Measurements from ENCODE around the gene TUBB. TPM values are rescaled to one million over a fixed set of nuclear protein-coding genes. Genes with fewer than 3 reads are reported as not detected.

The TUBB gene
- total RNA-seq, 1 donor from 2014 or later, result 1,084 TPM

DNA sequence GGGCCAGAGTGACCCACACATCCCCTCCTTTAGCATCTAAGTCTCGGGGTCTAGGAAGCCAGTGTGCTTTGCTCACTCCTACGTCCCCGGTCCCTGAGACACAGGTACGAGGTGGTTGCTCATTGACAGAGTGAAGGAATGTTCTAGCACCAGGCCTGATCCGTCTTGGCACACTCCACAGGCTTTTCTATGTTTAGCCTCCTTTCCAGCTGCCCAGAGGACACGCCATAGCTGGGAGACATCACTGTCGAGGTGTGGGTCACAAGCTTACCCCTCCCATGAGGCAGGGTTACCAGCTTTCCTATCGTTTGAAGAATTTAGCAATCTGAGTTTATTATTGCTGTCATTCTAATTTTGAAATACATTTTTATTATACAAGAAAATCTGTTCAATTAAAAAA, 54.5 kb downstream of the TUBB start:
- H3K9me3 Mint-ChIP-seq, result peaks cover 5% of the 10 kb centered on the region
- H3K4me3 Mint-ChIP-seq, result no peak overlapping the region
- H3K27ac Mint-ChIP-seq, result peak overlapping the region; percentile 34
- no peaks in the 10 kb centered on the region for H3K27me3 Mint-ChIP-seq
- H3K36me3 Mint-ChIP-seq (ENCODE audit: low read depth), result peaks cover 5% of the 10 kb centered on the region
- intact Hi-C loops (cut with micrococcal nuclease), result no loop called here
- peaks cover 71% of the 10 kb centered on the region for H3K4me1 Mint-ChIP-seq
- no peak for DNase-seq

Other genes with a start within 250 kb of the TUBB start
- gene HLA-E, start 230.8 kb upstream of the TUBB start, total RNA-seq, result 484 and 488 TPM in 2 replicates
- gene GNL1, start 163.9 kb upstream of the TUBB start, total RNA-seq, result 80.9 and 93.0 TPM in 2 replicates
- 38.2 and 39.7 TPM in 2 replicates for gene PRR3, start 163.1 kb upstream of the TUBB start, total RNA-seq
- gene ABCF1, start 148.9 kb upstream of the TUBB start, total RNA-seq, result 123 and 125 TPM in 2 replicates
- 106 and 107 TPM in 2 replicates for gene PPP1R10, start 103.1 kb upstream of the TUBB start, total RNA-seq
- 79.4 and 83.6 TPM in 2 replicates for gene MRPS18B, start 102.5 kb upstream of the TUBB start, total RNA-seq
- gene ATAT1, start 93.5 kb upstream of the TUBB start, total RNA-seq, result 11.4 and 14.4 TPM in 2 replicates
- gene C6orf136, start 73.2 kb upstream of the TUBB start, total RNA-seq, result 28.9 and 39.4 TPM in 2 replicates
- gene DHX16, start 47.3 kb upstream of the TUBB start, total RNA-seq, result 53.4 and 56.7 TPM in 2 replicates
- gene PPP1R18, start 33.7 kb upstream of the TUBB start, total RNA-seq, result 167 and 169 TPM in 2 replicates
- gene NRM, start 29.4 kb upstream of the TUBB start, total RNA-seq, result 20.2 and 20.5 TPM in 2 replicates
- 93.9 and 97.2 TPM in 2 replicates for gene MDC1, start 3.1 kb upstream of the TUBB start, total RNA-seq
- 239 and 260 TPM in 2 replicates for gene FLOT1, start 22.3 kb downstream of the TUBB start, total RNA-seq
- gene IER3, start 24.2 kb downstream of the TUBB start, total RNA-seq, result 512 and 516 TPM in 2 replicates
- gene DDR1, start 164.2 kb downstream of the TUBB start, total RNA-seq, result 18.8 and 22.9 TPM in 2 replicates
- 58.7 and 60.3 TPM in 2 replicates for gene GTF2H4, start 187.9 kb downstream of the TUBB start, total RNA-seq
- 74.8 and 84.2 TPM in 2 replicates for gene VARS2, start 193.9 kb downstream of the TUBB start, total RNA-seq
- gene SFTA2, start 211.8 kb downstream of the TUBB start, total RNA-seq, result not detected in 2 replicates
- not detected in 2 replicates for gene MUCL3, start 220.6 kb downstream of the TUBB start, total RNA-seq